HEK293T (cell line): ENCODE data around the gene GATAD2B.
A peak's percentile ranks its signal among the peaks of the same experiment; 100 is the strongest.

ENCODE experiments used
- CTCF ChIA-PET: fragments of 350-600 bp; formaldehyde crosslinking; extraction: SDS; loops from one replicate; lab custom pipeline; 2021; ENCODE audit warnings: antibody characterized with exemption, inconsistent platforms; lab: Yijun Ruan, JAX
- POLR2A ChIA-PET: fragments of 350-600 bp; formaldehyde crosslinking; extraction: SDS; loops from one replicate; lab custom pipeline; 2020; ENCODE audit warnings: antibody characterized with exemption, inconsistent platforms; lab: Yijun Ruan, JAX
- DNase-seq: peaks from one replicate; pipeline ENCODE4 v3.0.0; 2012; ENCODE audit warnings: mixed read lengths; ENCODE audit errors: extremely low spot score
- ARNT ChIP-seq: fragments of 450-650 bp; IDR thresholded peaks from 2 replicates; pipeline ENCODE4 v1.6.1; 2017; ENCODE audit warnings: mild to moderate bottlenecking
- BHLHE40 ChIP-seq: fragments of 450-650 bp; IDR thresholded peaks from 2 replicates; pipeline ENCODE4 v1.6.1; 2016; ENCODE audit warnings: mild to moderate bottlenecking, moderate library complexity, borderline replicate concordance
- CTBP1 ChIP-seq: fragments of 450-650 bp; IDR thresholded peaks from 2 replicates; pipeline ENCODE4 v1.6.1; 2016; ENCODE audit warnings: borderline replicate concordance
- ELF4 ChIP-seq: fragments of 450-650 bp; IDR thresholded peaks from 2 replicates; pipeline ENCODE4 v1.6.1; 2017; ENCODE audit warnings: antibody characterized with exemption
- FOXA1 ChIP-seq: fragments of 450-650 bp; IDR thresholded peaks from 2 replicates; pipeline ENCODE4 v1.6.1; 2016; ENCODE audit warnings: mild to moderate bottlenecking
- FOXK2 ChIP-seq: fragments of 450-650 bp; IDR thresholded peaks from 2 replicates; pipeline ENCODE4 v1.6.1; 2016; ENCODE audit warnings: mild to moderate bottlenecking
- FOXM1 ChIP-seq: fragments of 450-650 bp; IDR thresholded peaks from 2 replicates; pipeline ENCODE4 v1.6.1; 2017; ENCODE audit warnings: mild to moderate bottlenecking, borderline replicate concordance
- HDGF ChIP-seq: fragments of 450-650 bp; IDR thresholded peaks from 2 replicates; pipeline ENCODE4 v1.6.1; 2017; ENCODE audit warnings: antibody characterized with exemption, borderline replicate concordance
- L3MBTL2 ChIP-seq: fragments of 450-650 bp; conservative IDR thresholded peaks from 2 replicates; pipeline ENCODE4 v1.6.1; 2016; ENCODE audit warnings: mild to moderate bottlenecking
- LEF1 ChIP-seq: fragments of 450-650 bp; IDR thresholded peaks from 2 replicates; pipeline ENCODE4 v1.6.1; 2017; ENCODE audit warnings: mild to moderate bottlenecking, borderline replicate concordance
- NFRKB ChIP-seq: fragments of 450-650 bp; IDR thresholded peaks from 2 replicates; pipeline ENCODE4 v1.6.1; 2016; ENCODE audit warnings: mild to moderate bottlenecking, moderate library complexity
- PKNOX1 ChIP-seq: fragments of 450-650 bp; IDR thresholded peaks from 2 replicates; pipeline ENCODE4 v1.6.1; 2016
- SP1 ChIP-seq: fragments of 450-650 bp; IDR thresholded peaks from 2 replicates; pipeline ENCODE4 v1.6.1; 2017
- SUZ12 ChIP-seq: fragments of 450-650 bp; IDR thresholded peaks from 2 replicates; pipeline ENCODE4 v1.6.1; 2016; ENCODE audit warnings: mild to moderate bottlenecking
- TARDBP ChIP-seq: fragments of 450-650 bp; IDR thresholded peaks from 2 replicates; pipeline ENCODE4 v1.6.1; 2016
- ZNF384 ChIP-seq: fragments of 450-650 bp; IDR thresholded peaks from 2 replicates; pipeline ENCODE4 v1.6.1; 2016

GATAD2B gene

GRCh38 chr1:153954826-153955225 lies 32.1 kb upstream of the GATAD2B start:
- POLR2A ChIA-PET = interaction anchor here (2.2 to 7.7 kb wide), 3 partner anchors 8 to 12 kb away, joined by 14 to 74 read pairs (median 16); partner anchors contain the start of genes CREB3L4, DENND4B and SLC39A1
- TF ChIP-seq FOXA1 (no peak), HDGF (no peak), FOXM1 (no peak), L3MBTL2 (no peak), LEF1 (no peak)
- CTCF ChIA-PET = no interaction called here
- no peak for DNase-seq

- POLR2A ChIA-PET = interaction anchor here (2.7 to 7.7 kb wide), 2 partner anchors 9 to 13 kb away, joined by 16 to 74 read pairs; partner anchors contain the start of genes CREB3L4 and SLC39A1
- CTCF ChIA-PET = no interaction called here
- DNase-seq = no peak
- TF ChIP-seq TARDBP = no peak
- TF ChIP-seq SUZ12 = no peak
- no peak for TF ChIP-seq CTBP1
- TF ChIP-seq FOXA1 = no peak
- no peak for TF ChIP-seq FOXK2
- TF ChIP-seq LEF1 = no peak
- TF ChIP-seq ZNF384 = no peak
- no peak for TF ChIP-seq FOXM1
- no peak for TF ChIP-seq NFRKB
- no peak for TF ChIP-seq HDGF
These were observed 31.1 kb upstream of the GATAD2B start for GRCh38 chr1:153953859-153954365.

- ChIA-PET CTCF (no interaction called here), POLR2A (no interaction called here)
- TF ChIP-seq SUZ12 = no peak
- TF ChIP-seq FOXK2 = no peak
- TF ChIP-seq L3MBTL2 = no peak
- no peak for TF ChIP-seq ZNF384
- DNase-seq = no peak
These were observed 29.0 kb upstream of the GATAD2B start for GRCh38 chr1:153951801-153952200.

- DNase-seq = no peak
- POLR2A ChIA-PET = interaction anchor here (0.5 to 0.8 kb wide), 2 partner anchors 12 to 26 kb away, joined by 3 to 5 read pairs; partner anchors contain the start of genes JTB and SLC39A1
- no peak for TF ChIP-seq L3MBTL2
- no peak for TF ChIP-seq FOXA1
- CTCF ChIA-PET = no interaction called here
These were observed 28.4 kb upstream of the GATAD2B start for GRCh38 chr1:153951183-153951582.

GRCh38 chr1:153946622-153947241 lies 24.0 kb upstream of the GATAD2B start, which contains the start of gene DENND4B:
Gene DENND4B (minus strand): TSS chr1:153946718. CDS start chr1:153944374, 2,344 bp downstream.
- CTCF ChIA-PET = interaction anchor here (0.6 to 1.8 kb wide), 13 partner anchors 9 to 168 kb away, joined by 3 to 13 read pairs (median 4); partner anchors contain the start of genes GATAD2B, RAB13 and SLC39A1
- POLR2A ChIA-PET = interaction anchor here (0.7 to 5.1 kb wide), 15 partner anchors 9 to 150 kb away, joined by 3 to 47 read pairs (median 9); partner anchors contain the start of genes CREB3L4, CRTC2, GATAD2B and JTB
- peak; percentile 98 for DNase-seq
- no peak for TF ChIP-seq FOXA1
- no peak for TF ChIP-seq TARDBP
- TF ChIP-seq HDGF = peak; percentile 19; the same call in 1 of the 2 replicates
- TF ChIP-seq FOXM1 = no peak
- no peak for TF ChIP-seq ARNT
- TF ChIP-seq ZNF384 = no peak
- no peak for TF ChIP-seq L3MBTL2
- TF ChIP-seq CTBP1 = no peak
- no peak for TF ChIP-seq ELF4

- ChIA-PET POLR2A (interaction anchor here (0.7 to 5.1 kb wide), 16 partner anchors 9 to 149 kb away, joined by 3 to 47 read pairs (median 9); partner anchors contain the start of genes CREB3L4, CRTC2, GATAD2B and JTB), CTCF (interaction anchor here (0.6 to 1.8 kb wide), 11 partner anchors 10 to 149 kb away, joined by 3 to 13 read pairs (median 4); partner anchors contain the start of genes GATAD2B, RAB13 and SLC39A1)
- TF ChIP-seq TARDBP = no peak
- TF ChIP-seq ARNT = no peak
- peak; percentile 62; the same call in 1 of the 2 replicates for TF ChIP-seq LEF1
- DNase-seq = peak; percentile 68
These were observed 23.2 kb upstream of the GATAD2B start for GRCh38 chr1:153945795-153946621.

- TF ChIP-seq BHLHE40 (no peak), ELF4 (no peak), L3MBTL2 (no peak), PKNOX1 (no peak), FOXM1 (no peak), FOXA1 (no peak), FOXK2 (no peak), SP1 (no peak)
- no peak for DNase-seq
- ChIA-PET CTCF (interaction anchor here (0.6 to 1.8 kb wide), 2 partner anchors 11 to 124 kb away, joined by 4 to 6 read pairs; no protein-coding TSS in a partner anchor), POLR2A (interaction anchor here (1.0 to 5.1 kb wide), 11 partner anchors 8 to 162 kb away, joined by 3 to 47 read pairs (median 14); partner anchors contain the start of genes CREB3L4, CRTC2, GATAD2B and JTB)
These were observed 22.5 kb upstream of the GATAD2B start for GRCh38 chr1:153945131-153945794.
